ENCODE data around the gene AKAP5. TPM values are rescaled to one million over a fixed set of nuclear protein-coding genes. Genes with fewer than 3 reads are reported as not detected.

Gene AKAP5
- total and polyA plus RNA-seq, 2 of the 13 experiments (the other 11 are each of a cell fraction or from before 2014, with no cell fraction given), result 0.18 to 1.5 TPM

- TF ChIP-seq TMF1 (CRISPR knock-in tag; IDR thresholded peaks at IDR 0.05; ENCODE audit: low read depth) (peak; percentile 35; the same call in 1 of the 2 replicates), SYNCRIP (IDR thresholded peaks at IDR 0.05; ENCODE audit: insufficient read depth, low read depth, low read length) (no peak), HNF4G (IDR thresholded peaks at IDR 0.05; ENCODE audit: borderline replicate concordance, low read depth, low read length) (no peak), HNF4G (CRISPR knock-in tag; IDR thresholded peaks at IDR 0.05; ENCODE audit: borderline replicate concordance, low read depth) (no peak), STAG1 (CRISPR knock-in tag; IDR thresholded peaks at IDR 0.05) (no peak), ZNF18 (CRISPR knock-in tag; IDR thresholded peaks at IDR 0.05; ENCODE audit: insufficient replicate concordance) (peak; percentile 46), KDM5A (IDR thresholded peaks at IDR 0.05; ENCODE audit: borderline replicate concordance, low read length) (peak; percentile 23; the same call in 1 of the 2 replicates), MBD4 (IDR thresholded peaks at IDR 0.05; ENCODE audit: borderline replicate concordance, low read length) (no peak), GZF1 (CRISPR knock-in tag; IDR thresholded peaks at IDR 0.05) (peak; percentile 94), NFYC (CRISPR knock-in tag; IDR thresholded peaks at IDR 0.05) (no peak), FOXO1 (CRISPR knock-in tag; IDR thresholded peaks at IDR 0.05) (no peak), ZNF687 (CRISPR knock-in tag; IDR thresholded peaks at IDR 0.05) (peak; percentile 4; the same call in 1 of the 2 replicates), ASH2L (IDR thresholded peaks at IDR 0.05; ENCODE audit: insufficient read length, low read depth, low read length) (peak; percentile 88), STAT5B (CRISPR knock-in tag; IDR thresholded peaks at IDR 0.05) (no peak), ZFAT (CRISPR knock-in tag; conservative IDR thresholded peaks at IDR 0.05) (0 out of 2 replicates have a peak, but pooled peaks have one; percentile 3), TBX2 (CRISPR knock-in tag; IDR thresholded peaks at IDR 0.05; ENCODE audit: borderline replicate concordance) (peak; percentile 48; the same call in 1 of the 2 replicates), MYC (CRISPR knock-in tag; IDR thresholded peaks at IDR 0.05; ENCODE audit: borderline replicate concordance) (peak; percentile 2; the same call in 1 of the 2 replicates), ZNF441 (CRISPR knock-in tag; IDR thresholded peaks at IDR 0.05; ENCODE audit: borderline replicate concordance) (peak; percentile 5; the same call in 1 of the 2 replicates), CEBPG (CRISPR knock-in tag; IDR thresholded peaks at IDR 0.05) (no peak), ZNF138 (CRISPR knock-in tag; IDR thresholded peaks at IDR 0.05; ENCODE audit: low read depth) (0 out of 2 replicates have a peak, but pooled peaks have one; percentile 37), ZNF460 (CRISPR knock-in tag; IDR thresholded peaks at IDR 0.05; ENCODE audit: borderline replicate concordance) (no peak), FLYWCH1 (CRISPR knock-in tag; IDR thresholded peaks at IDR 0.05) (0 out of 2 replicates have a peak, but pooled peaks have one; percentile 77)
- TF ChIP-seq, protein P1, sequence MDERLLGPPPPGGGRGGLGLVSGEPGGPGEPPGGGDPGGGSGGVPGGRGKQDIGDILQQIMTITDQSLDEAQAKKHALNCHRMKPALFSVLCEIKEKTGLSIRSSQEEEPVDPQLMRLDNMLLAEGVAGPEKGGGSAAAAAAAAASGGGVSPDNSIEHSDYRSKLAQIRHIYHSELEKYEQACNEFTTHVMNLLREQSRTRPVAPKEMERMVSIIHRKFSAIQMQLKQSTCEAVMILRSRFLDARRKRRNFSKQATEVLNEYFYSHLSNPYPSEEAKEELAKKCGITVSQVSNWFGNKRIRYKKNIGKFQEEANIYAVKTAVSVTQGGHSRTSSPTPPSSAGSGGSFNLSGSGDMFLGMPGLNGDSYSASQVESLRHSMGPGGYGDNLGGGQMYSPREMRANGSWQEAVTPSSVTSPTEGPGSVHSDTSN (CRISPR knock-in tag; IDR thresholded peaks at IDR 0.05), result peak; percentile 90
These were observed 39.8 kb downstream of the AKAP5 start (continued) for GRCh38 chr14:64504897-64505794.

Measured in HepG2 (cell line).